K562 (cell line): ENCODE measurements around the gene NAA38. TPM values are rescaled to one million over a fixed set of nuclear protein-coding genes. Genes with fewer than 3 reads are reported as not detected.
A peak's percentile ranks its signal among the peaks of the same experiment; 100 is the strongest.

ENCODE experiments used
- BRD9 ChIP-seq: fragments of 450-650 bp; IDR thresholded peaks from 2 replicates; pipeline ENCODE4 v1.6.1; 2018; ENCODE audit warnings: low read depth; ENCODE audit not compliant: partially characterized antibody
- CBFB ChIP-seq: sonication (generic); formaldehyde crosslinking; IDR thresholded peaks from 2 replicates; pipeline ENCODE4 v1.4.0; 2020; ENCODE audit warnings: mild to moderate bottlenecking, missing genetic modification reagents
- CBX8 ChIP-seq: fragments of 200-600 bp; sonication (generic); IDR thresholded peaks from 2 replicates; pipeline ENCODE4 v1.6.1; 2012; ENCODE audit warnings: borderline replicate concordance, mixed run types, low read depth, mild to moderate bottlenecking, moderate library complexity, mixed read lengths, low read length, control low read depth, inconsistent platforms; ENCODE audit not compliant: poor library complexity, severe bottlenecking; ENCODE audit errors: extremely low read depth
- CLOCK ChIP-seq: fragments of 250-450 bp; sonication (Bioruptor Pico); IDR thresholded peaks from 2 replicates; pipeline ENCODE4 v1.4.0; 2020; ENCODE audit warnings: mild to moderate bottlenecking, moderate library complexity, borderline replicate concordance
- CREB1 ChIP-seq, 2 experiments: sonication (generic) in 1 of 2; formaldehyde crosslinking in 1 of 2; IDR thresholded peaks; 2 replicates each; pipeline versions ENCODE4 v1.6.1 to v1.8.0; 2012 to 2022; ENCODE audit warnings: inconsistent platforms in 1 of 2, mild to moderate bottlenecking in 1 of 2, missing genetic modification reagents in 1 of 2, moderate library complexity in 1 of 2
- ELK1 ChIP-seq: sonication (generic); formaldehyde crosslinking; IDR thresholded peaks from 2 replicates; pipeline ENCODE4 v1.8.1; 2022; ENCODE audit warnings: missing genetic modification reagents
- FOXM1 ChIP-seq, 2 experiments: fragments of 450-650 bp in 1 of 2; sonication (generic) in 1 of 2; formaldehyde crosslinking in 1 of 2; IDR thresholded peaks; 2 replicates each; pipeline versions ENCODE4 v1.6.1 to v1.9.0; 2017 to 2022; ENCODE audit warnings: low read depth in 2 of 2, mild to moderate bottlenecking in 2 of 2, missing genetic modification reagents in 1 of 2, moderate library complexity in 1 of 2
- ID3 ChIP-seq, 2 experiments: fragments of 250-450 bp in 1 of 2; fragments of 450-650 bp in 1 of 2; sonication (Bioruptor Pico) in 1 of 2; IDR thresholded peaks; 2 replicates each; pipeline versions ENCODE4 v1.6.1 to v1.8.0; 2016 to 2021; ENCODE audit warnings: mild to moderate bottlenecking in 2 of 2, moderate library complexity in 2 of 2, missing compliant biosample characterization in 1 of 2, missing genetic modification characterization in 1 of 2
- KLF1 ChIP-seq: fragments of 450-650 bp; IDR thresholded peaks from 2 replicates; pipeline ENCODE4 v1.6.1; 2016; ENCODE audit warnings: missing genetic modification characterization, missing compliant biosample characterization
- MBD1 ChIP-seq: fragments of 250-450 bp; sonication (Bioruptor Pico); IDR thresholded peaks from 2 replicates; pipeline ENCODE4 v1.8.0; 2022; ENCODE audit warnings: inconsistent platforms
- STAG1 ChIP-seq: sonication (generic); formaldehyde crosslinking; IDR thresholded peaks from 2 replicates; pipeline ENCODE4 v1.5.0; 2020; ENCODE audit warnings: missing genetic modification reagents, borderline replicate concordance
- TGIF2 ChIP-seq: sonication (generic); formaldehyde crosslinking; IDR thresholded peaks from 2 replicates; pipeline ENCODE4 v1.8.1; 2022; ENCODE audit warnings: mild to moderate bottlenecking, missing genetic modification reagents, moderate library complexity
- TOE1 ChIP-seq, 2 experiments: fragments of 450-650 bp in 1 of 2; sonication (generic) in 1 of 2; formaldehyde crosslinking in 1 of 2; IDR thresholded peaks; 2 replicates each; pipeline versions ENCODE4 v1.7.1 to v1.8.0; 2016 to 2022; ENCODE audit warnings: borderline replicate concordance in 2 of 2, mild to moderate bottlenecking in 2 of 2, antibody characterized with exemption in 1 of 2, inconsistent platforms in 1 of 2, low read depth in 1 of 2, missing genetic modification reagents in 1 of 2, moderate library complexity in 1 of 2
- VEZF1 ChIP-seq: fragments of 200-800 bp; sonication (Bioruptor generic); IDR thresholded peaks from 2 replicates; pipeline ENCODE4 v1.6.1; 2017; ENCODE audit warnings: missing genetic modification characterization, missing compliant biosample characterization
- ZNF766 ChIP-seq: fragments of 200-800 bp; sonication (Bioruptor generic); conservative IDR thresholded peaks from 2 replicates; pipeline ENCODE4 v1.6.1; 2016; ENCODE audit warnings: missing genetic modification characterization, missing compliant biosample characterization
- polyA plus RNA-seq, 8 experiments: library from polyadenylated mRNA; depleted of rRNA in 4 of 8; stranded (reverse) in 5 of 8; unstranded in 3 of 8; fragments of >200 nt; fragmentation: Nextera tagmentation in 2 of 8; fragmentation: Illumina TruSeq in 1 of 8; extraction: Ambion mirVana in 2 of 8; extraction: Trizol in 1 of 8; gene quantifications; 2 replicates each; pipeline versions ENCODE4 v1.2.1 to v1.2.3, GENCODE V29; 2011 to 2014; ENCODE audit warnings: inconsistent platforms in 1 of 8, missing spikeins in 1 of 8
- total RNA-seq, 7 experiments: library from RNA; depleted of rRNA in 6 of 7; stranded (reverse); fragments of >200 nt in 6 of 7; fragmentation: Illumina TruSeq in 2 of 7; extraction: Trizol in 2 of 7; gene quantifications; 2 replicates each; pipeline versions ENCODE4 v1.2.1 to v1.2.3, GENCODE V29; 2011 to 2021; ENCODE audit warnings: low replicate concordance in 1 of 7

The NAA38 gene
- total and polyA plus RNA-seq, 9 of the 15 experiments (the other 6 are each of a cell fraction or from before 2014, with no cell fraction given) = 16.4 to 99.8 (median 57.3) TPM

DNA sequence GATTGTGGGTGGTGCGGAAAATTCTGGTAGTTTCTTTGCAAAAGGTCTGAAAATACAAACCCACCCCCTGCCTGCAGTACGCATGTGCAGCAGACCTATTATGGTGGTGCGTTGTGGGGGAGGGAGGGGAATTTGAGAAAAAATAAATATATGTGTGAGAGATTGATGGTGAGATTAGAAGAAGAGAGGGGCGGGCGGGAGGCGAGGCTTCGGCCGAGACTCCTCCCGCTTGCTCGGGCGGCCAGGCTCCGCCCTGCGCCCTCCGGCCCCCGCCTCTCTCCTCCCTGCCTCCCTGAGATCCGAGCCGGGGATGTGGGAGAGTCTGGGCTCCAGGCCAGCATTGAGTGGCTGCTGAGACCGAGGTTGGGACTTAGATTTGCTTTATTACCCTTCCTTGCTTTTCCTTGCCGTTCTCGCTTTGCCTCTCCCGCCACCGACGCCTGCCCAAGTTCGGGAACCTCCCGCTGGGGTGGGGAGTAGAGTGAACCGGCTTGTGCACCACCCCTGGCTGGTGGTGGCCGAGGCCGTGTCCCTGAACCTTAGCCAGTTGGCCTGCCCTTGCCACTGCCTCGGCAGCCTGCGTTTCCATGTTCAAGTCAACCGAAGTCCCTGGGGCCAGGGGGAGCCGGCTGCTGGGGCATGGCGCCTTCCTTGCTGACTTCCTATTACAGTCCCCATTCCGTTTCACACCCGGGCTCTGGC, 30.3 kb upstream of the NAA38 start (continued):
- TF ChIP-seq FOXM1 (IDR thresholded peaks at IDR 0.05; ENCODE audit: low read depth) (no peak), FOXM1 (CRISPR knock-in tag; IDR thresholded peaks at IDR 0.05; ENCODE audit: low read depth) (no peak), CREB1 (IDR thresholded peaks at IDR 0.05) (no peak), CREB1 (CRISPR knock-in tag; IDR thresholded peaks at IDR 0.05) (no peak), CLOCK (CRISPR knock-in tag) (no peak), VEZF1 (CRISPR knock-in tag) (peak; percentile 92), ID3 (CRISPR knock-in tag; IDR thresholded peaks at IDR 0.05) (no peak), ID3 (tag; IDR thresholded peaks at IDR 0.05) (peak; percentile 47; the same call in 1 of the 2 replicates), CBFB (CRISPR knock-in tag) (peak; percentile 26; the same call in 1 of the 2 replicates), TOE1 (IDR thresholded peaks at IDR 0.05; ENCODE audit: borderline replicate concordance) (0 out of 2 replicates have a peak, but pooled peaks have one; percentile 25), TOE1 (CRISPR knock-in tag; IDR thresholded peaks at IDR 0.05; ENCODE audit: borderline replicate concordance, low read depth) (no peak), ELK1 (CRISPR knock-in tag) (no peak), STAG1 (no peak), CBX8 (no peak), TGIF2 (CRISPR knock-in tag) (no peak), BRD9 (no peak), KLF1 (no peak), MBD1 (CRISPR knock-in tag) (no peak), ZNF766 (CRISPR knock-in tag) (no peak)
